RWPE2 (cell line): ENCODE results near the gene ACRBP.
A peak's percentile ranks its signal among the peaks of the same experiment; 100 is the strongest.

Experiments used
- ATAC-seq: fragments of 200-7000 bp; cut with Tn5 transposase; 3 replicates; pipeline ENCODE4 v1.9.1; 2021; ENCODE audit warnings: low read depth
- DNase-seq: peaks from one replicate; pipeline ENCODE4 v3.0.0-alpha.2; 2020; ENCODE audit warnings: low spot score
- H3K27ac ChIP-seq: fragments of 450-650 bp; 2 replicates; pipeline ENCODE4 v1.5.1; 2017; ENCODE audit warnings: mild to moderate bottlenecking; ENCODE audit not compliant: poor library complexity, severe bottlenecking
- H3K27me3 ChIP-seq: fragments of 250-450 bp; sonication (Bioruptor Pico); 2 replicates; pipeline ENCODE4 v1.5.1; 2021; ENCODE audit warnings: mild to moderate bottlenecking, moderate library complexity; ENCODE audit not compliant: insufficient read depth, poor library complexity, severe bottlenecking
- H3K36me3 ChIP-seq: fragments of 250-450 bp; sonication (Bioruptor Pico); 2 replicates; pipeline ENCODE4 v1.5.1; 2020; ENCODE audit warnings: low read depth, mild to moderate bottlenecking, moderate library complexity
- H3K4me1 ChIP-seq: fragments of 250-450 bp; sonication (Bioruptor Pico); 2 replicates; pipeline ENCODE4 v1.5.1; 2021; ENCODE audit warnings: mild to moderate bottlenecking, moderate library complexity; ENCODE audit not compliant: insufficient read depth, poor library complexity, severe bottlenecking
- H3K4me3 ChIP-seq: fragments of 250-450 bp; sonication (Bioruptor Pico); 2 replicates; pipeline ENCODE4 v1.5.1; 2021; ENCODE audit warnings: mild to moderate bottlenecking, moderate library complexity; ENCODE audit not compliant: severe bottlenecking
- H3K9me3 ChIP-seq: fragments of 250-450 bp; sonication (Bioruptor Pico); 2 replicates; pipeline ENCODE4 v1.5.1; 2021; ENCODE audit warnings: mild to moderate bottlenecking, moderate library complexity; ENCODE audit not compliant: severe bottlenecking
- CTCF ChIP-seq: fragments of 450-650 bp; IDR thresholded peaks from one replicate; pipeline ENCODE4 v1.5.1; 2017; ENCODE audit warnings: mild to moderate bottlenecking, moderate library complexity; ENCODE audit not compliant: poor library complexity, severe bottlenecking

The ACRBP gene

GRCh38 chr12:6635375-6635855, 11.8 kb downstream of the ACRBP start:
- Histone ChIP-seq H3K9me3 (no peaks in the 10 kb centered on the region), H3K36me3 (no peaks in the 10 kb centered on the region), H3K27me3 (no peaks in the 10 kb centered on the region), H3K27ac (peak overlapping the region; percentile 67), H3K4me1 (peaks cover 10% of the 10 kb centered on the region), H3K4me3 (peak overlapping the region; percentile 36)
- ATAC-seq = peak; percentile 6
- no peak for TF ChIP-seq CTCF
- DNase-seq = no peak

GRCh38 chr12:6632026-6632983, 14.9 kb downstream of the ACRBP start:
- H3K4me3 ChIP-seq = no peak overlapping the region
- TF ChIP-seq CTCF = no peak
- H3K36me3 ChIP-seq = no peaks in the 10 kb centered on the region
- peak overlapping the region; percentile 29 for H3K27ac ChIP-seq
- no peaks in the 10 kb centered on the region for H3K27me3 ChIP-seq
- ATAC-seq (0 out of 3 replicates have a peak, but pooled peaks have one; percentile 8), DNase-seq (no peak)
- H3K9me3 ChIP-seq = no peaks in the 10 kb centered on the region
- peaks cover 10% of the 10 kb centered on the region for H3K4me1 ChIP-seq

- H3K4me1 ChIP-seq = peaks cover 9% of the 10 kb centered on the region
- H3K27me3 ChIP-seq = no peaks in the 10 kb centered on the region
- H3K27ac ChIP-seq = peak overlapping the region; percentile 29
- no peak overlapping the region for H3K4me3 ChIP-seq
- 0 out of 2 replicates have a peak, but pooled peaks cover 3% of the 10 kb centered on the region for H3K36me3 ChIP-seq
- H3K9me3 ChIP-seq = no peaks in the 10 kb centered on the region
- no peak for TF ChIP-seq CTCF
- no peak for ATAC-seq
- DNase-seq = no peak
These were observed 15.7 kb downstream of the ACRBP start for GRCh38 chr12:6631549-6631961.

- Histone ChIP-seq H3K36me3 (0 out of 2 replicates have a peak, but pooled peaks cover 3% of the 10 kb centered on the region), H3K4me1 (peaks cover 4% of the 10 kb centered on the region), H3K4me3 (no peak overlapping the region), H3K9me3 (no peaks in the 10 kb centered on the region), H3K27me3 (no peaks in the 10 kb centered on the region), H3K27ac (no peak overlapping the region)
- DNase-seq = no peak
- ATAC-seq = no peak
- TF ChIP-seq CTCF = no peak
These were observed 16.5 kb downstream of the ACRBP start for GRCh38 chr12:6630736-6631135.

GRCh38 chr12:6627616-6628015, 19.6 kb downstream of the ACRBP start:
- H3K27me3 ChIP-seq = no peaks in the 10 kb centered on the region
- TF ChIP-seq CTCF = no peak
- no peaks in the 10 kb centered on the region for H3K9me3 ChIP-seq
- no peak overlapping the region for H3K27ac ChIP-seq
- H3K4me1 ChIP-seq = no peaks in the 10 kb centered on the region
- H3K4me3 ChIP-seq = no peak overlapping the region
- 0 out of 2 replicates have a peak, but pooled peaks cover 3% of the 10 kb centered on the region for H3K36me3 ChIP-seq
- DNase-seq (no peak), ATAC-seq (no peak)
